HG03378 (cell line): Measurements from ENCODE around the gene B3GNT3.

Experiments
- ATAC-seq: cut with Tn5 transposase; IDR thresholded peaks from one replicate; pipeline ENCODE4 v1.9.1; 2021; ENCODE audit warnings: mild to moderate bottlenecking, moderate library complexity; ENCODE audit not compliant: unreplicated experiment

The B3GNT3 gene

DNA sequence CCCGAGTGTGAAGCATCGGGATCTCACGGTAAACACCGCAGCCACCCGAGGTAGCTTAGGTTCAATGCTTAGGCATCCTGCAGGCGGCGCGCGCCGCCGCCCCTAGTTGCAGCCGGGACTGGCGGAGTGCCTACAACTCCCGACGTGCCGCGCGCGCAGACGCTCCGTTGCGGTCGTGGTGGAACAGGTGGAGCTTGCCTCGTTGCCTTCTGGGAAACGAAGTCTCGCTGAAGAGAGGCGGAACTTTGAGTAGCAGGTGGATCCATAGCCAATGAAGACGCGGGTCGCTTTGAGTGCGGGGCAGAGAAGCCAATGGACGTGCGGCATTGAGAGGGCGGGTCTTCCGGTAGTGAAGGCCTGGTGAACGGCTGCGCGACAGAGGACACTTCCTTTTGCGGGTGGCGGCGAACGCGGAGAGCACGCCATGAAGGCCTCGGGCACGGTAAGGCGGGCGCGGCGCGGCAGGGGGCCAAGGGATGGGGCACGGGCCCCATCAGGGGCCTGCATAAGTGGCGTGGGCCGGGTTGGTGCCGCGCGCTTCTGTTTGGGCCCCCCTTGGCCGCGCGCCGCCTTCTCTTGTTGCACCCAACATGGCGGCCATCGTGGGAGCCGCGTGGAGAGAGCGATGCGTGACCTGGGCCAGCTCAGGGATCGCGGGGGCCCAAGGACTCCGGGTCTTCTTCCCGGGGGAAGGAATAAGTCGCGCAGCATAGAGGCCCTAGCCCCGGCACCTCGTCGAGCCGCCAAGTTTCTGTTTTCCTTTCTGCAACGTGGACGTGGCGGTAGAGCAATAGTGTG is 64.8 kb downstream of the B3GNT3 start, which contains the start of gene RPL18A:
RPL18A (plus strand) TSS at position 378 of the 798 bp plus-strand sequence; CDS start at position 425, 47 bp downstream.
- ATAC-seq, result peak; percentile 92

DNA sequence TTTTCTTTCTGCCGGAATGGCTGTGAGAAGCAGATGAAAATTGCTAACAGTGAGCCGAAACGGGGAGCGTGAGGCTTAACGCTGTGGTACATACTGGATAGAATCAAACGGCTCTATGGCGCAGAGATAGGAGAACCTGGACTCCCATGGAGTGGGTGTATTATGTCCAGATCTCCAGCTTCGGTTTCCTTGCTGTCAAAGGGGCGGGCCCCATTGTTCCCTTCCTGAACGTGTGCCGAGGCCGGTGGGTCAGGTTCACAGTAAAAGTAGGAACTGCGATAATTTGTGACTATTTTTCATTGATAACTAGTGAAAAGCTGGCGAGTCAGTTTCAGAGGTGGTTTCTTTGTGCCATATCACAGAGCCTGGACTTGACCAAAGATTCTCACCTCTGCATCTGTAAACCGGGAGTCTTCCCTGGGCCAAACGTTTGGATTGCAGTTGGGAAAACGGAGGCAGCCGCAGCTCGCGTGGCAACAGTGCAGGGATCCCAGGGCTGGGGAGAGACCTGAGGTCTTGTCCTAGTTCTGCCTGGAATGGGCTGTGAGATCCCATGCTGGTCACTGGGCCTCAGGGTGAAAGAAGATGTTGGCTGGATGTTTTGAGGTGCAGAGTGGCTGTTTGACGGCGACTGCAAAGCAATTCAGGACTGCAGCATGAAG is 65.5 kb downstream of the B3GNT3 start:
- ATAC-seq, result no peak

DNA sequence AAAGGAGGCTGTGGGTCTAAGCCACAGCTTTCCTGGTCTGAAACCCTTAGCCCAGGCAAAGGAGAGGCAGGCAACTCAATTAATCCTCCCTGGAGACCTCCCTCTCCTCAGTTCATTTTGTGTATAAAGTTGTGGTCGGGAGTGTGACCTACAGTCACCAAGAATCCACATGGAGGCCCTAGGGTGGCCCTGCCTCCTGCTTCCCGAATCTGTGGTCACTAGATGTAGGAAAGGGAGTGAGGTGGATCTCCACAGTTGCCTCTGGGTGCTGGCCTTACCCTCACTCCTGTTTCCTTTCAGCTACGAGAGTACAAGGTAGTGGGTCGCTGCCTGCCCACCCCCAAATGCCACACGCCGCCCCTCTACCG is 66.0 kb downstream of the B3GNT3 start:
- no peak for ATAC-seq

DNA sequence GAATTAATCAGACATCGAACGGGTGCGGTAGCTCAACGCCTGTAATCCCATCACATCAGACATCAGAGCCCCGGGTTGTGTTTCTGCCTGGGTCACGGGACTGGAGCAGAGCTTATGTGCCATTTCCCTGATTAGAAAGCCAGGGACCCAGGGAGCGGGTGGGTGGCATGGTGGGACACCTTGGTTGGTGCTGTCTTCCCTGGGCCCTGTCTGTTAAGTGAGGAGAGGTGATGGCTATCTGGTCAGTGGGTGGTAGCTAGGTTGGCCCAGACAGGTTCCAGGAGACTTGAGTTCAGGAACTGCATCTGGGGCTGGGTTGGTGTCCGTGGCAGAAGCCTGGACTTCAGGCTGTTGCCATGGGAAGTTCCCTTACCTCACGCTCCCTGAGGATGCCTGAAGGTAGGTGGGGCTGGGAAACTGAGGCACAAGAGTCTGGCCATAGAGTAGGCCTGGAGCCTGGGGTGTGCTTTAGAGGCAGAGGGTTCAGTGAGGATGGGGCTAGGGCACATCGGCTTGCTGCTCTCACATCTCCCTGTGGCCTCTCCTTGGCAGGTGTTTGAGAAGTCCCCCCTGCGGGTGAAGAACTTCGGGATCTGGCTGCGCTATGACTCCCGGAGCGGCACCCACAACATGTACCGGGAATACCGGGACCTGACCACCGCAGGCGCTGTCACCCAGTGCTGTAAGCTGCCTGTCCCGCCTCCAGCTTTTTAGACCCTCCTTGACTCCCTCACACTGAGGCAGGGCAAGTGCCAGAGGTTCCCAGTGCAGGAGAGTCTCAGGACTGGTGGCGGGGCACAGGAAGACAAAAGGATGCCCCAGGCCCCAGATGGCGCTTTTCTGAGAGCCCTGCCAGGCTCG is 66.8 kb downstream of the B3GNT3 start:
- no peak for ATAC-seq

DNA sequence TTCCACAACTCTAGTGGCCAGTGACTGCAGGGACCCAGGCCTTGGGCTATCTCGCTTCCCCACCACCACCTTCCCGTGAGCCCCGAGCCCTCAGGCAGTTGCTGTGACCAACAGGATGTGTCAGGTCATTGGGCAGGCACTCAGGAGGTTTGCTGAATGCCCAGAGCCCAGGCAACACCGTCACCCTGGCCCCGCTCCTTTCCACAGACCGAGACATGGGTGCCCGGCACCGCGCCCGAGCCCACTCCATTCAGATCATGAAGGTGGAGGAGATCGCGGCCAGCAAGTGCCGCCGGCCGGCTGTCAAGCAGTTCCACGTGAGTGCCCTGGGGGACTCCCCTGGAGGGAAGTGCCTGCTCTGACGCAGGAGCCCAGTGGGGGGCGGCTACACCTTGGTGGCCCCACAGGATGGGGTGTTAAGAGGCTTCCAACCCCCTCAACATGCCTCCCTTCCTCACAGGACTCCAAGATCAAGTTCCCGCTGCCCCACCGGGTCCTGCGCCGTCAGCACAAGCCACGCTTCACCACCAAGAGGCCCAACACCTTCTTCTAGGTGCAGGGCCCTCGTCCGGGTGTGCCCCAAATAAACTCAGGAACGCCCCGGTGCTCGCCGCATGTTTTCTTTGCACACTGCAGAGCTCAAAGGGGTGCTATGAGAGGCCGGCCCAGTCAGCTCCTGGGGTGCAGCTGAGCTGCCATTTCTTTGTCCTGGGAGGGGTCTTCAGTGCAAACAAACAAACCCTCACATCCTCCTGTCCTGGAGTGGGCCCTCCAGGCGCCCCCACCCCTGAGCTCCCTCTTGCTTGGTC is 68.0 kb downstream of the B3GNT3 start:
- ATAC-seq, result no peak
